Astrocyte of the cerebellum (primary cell): ENCODE data around the gene BBIP1.
"Not testable (repeated sequence)": the region's sequence is repeated elsewhere in the genome, so short reads cannot be mapped to it uniquely, and the experiment has no call there.

Experiments
- DNase-seq: peaks from one replicate; pipeline ENCODE4 v3.0.0-alpha.2; 2011; ENCODE audit warnings: low read depth
- H3K4me3 ChIP-seq: 2 replicates; pipeline ENCODE4 v1.5.1; 2011; ENCODE audit warnings: mild to moderate bottlenecking, low read depth, low read length, moderate library complexity
- in situ Hi-C: cut with HindIII; loops from 2 replicates; pipeline ENCODE4 v1.10.0; 2017; ENCODE audit warnings: low sequenced_read_pairs
- TF ChIP-seq, protein P1 (sequence below): IDR thresholded peaks from 2 replicates; pipeline ENCODE4 v1.5.1; 2012; ENCODE audit warnings: low read length, low read depth, moderate library complexity, mild to moderate bottlenecking; ENCODE audit errors: missing control alignments

The BBIP1 gene

DNA sequence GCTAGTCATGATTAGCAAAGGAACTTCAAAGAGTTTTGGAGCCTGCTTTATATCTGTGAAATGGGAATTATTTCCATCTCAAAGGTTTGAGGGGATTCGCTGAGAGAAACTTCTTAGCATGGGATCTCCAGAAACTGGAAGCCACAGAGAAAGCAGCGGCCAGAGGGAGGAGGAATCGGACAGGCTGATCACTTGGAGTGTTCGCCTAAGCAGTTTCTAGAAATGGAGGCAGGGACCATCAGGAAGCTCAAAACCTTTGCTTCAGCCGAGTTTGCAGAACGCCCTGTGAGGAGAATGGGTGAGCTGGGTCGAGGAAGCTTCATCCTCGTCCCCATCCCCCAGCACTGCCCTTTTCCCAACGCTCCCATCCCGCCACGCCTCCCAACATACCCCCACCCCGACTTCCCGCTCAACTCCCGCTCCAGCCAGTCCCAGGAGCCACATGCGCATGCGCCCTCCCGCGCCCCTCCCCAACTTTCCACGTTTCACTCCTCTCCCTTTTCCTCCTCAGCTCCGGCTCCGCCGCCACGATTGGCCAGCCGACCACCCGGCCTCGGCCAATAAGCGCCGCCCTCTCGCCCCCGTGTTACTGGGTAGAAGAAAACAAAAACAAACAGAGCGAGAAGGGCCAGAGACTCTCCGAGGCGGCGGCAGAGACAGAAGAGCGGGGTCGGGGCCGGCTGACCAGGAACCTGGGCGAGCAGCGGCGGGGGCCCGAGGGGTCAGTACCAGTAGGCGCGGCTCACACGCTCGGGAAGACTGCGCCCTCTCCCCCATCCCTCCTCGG lies 47.5 kb downstream of the BBIP1 start, which contains the start of gene PDCD4:
Gene PDCD4, plus strand, starts transcription at position 631 of the 787 bp plus-strand sequence. CDS start 4,100 bp downstream, outside the sequence.
- in situ Hi-C loops: loop anchor here (5.0 kb wide), 1 partner anchor 84 kb away; no protein-coding TSS in a partner anchor

GRCh38 chr10:110870823-110871297 lies 48.1 kb downstream of the BBIP1 start:
- DNase-seq: no peak
- H3K4me3 ChIP-seq: peak overlapping the region; percentile 86
- TF ChIP-seq, protein P1, sequence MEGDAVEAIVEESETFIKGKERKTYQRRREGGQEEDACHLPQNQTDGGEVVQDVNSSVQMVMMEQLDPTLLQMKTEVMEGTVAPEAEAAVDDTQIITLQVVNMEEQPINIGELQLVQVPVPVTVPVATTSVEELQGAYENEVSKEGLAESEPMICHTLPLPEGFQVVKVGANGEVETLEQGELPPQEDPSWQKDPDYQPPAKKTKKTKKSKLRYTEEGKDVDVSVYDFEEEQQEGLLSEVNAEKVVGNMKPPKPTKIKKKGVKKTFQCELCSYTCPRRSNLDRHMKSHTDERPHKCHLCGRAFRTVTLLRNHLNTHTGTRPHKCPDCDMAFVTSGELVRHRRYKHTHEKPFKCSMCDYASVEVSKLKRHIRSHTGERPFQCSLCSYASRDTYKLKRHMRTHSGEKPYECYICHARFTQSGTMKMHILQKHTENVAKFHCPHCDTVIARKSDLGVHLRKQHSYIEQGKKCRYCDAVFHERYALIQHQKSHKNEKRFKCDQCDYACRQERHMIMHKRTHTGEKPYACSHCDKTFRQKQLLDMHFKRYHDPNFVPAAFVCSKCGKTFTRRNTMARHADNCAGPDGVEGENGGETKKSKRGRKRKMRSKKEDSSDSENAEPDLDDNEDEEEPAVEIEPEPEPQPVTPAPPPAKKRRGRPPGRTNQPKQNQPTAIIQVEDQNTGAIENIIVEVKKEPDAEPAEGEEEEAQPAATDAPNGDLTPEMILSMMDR: no peak
- in situ Hi-C loops: loop anchor here (5.0 kb wide), 1 partner anchor 84 kb away; no protein-coding TSS in a partner anchor

More for the DNA sequence above, 47.5 kb downstream of the BBIP1 start, which contains the start of gene PDCD4:
- peak; percentile 95 for DNase-seq
- peak within 1 kb of the TSS; percentile 86 for H3K4me3 ChIP-seq
- TF ChIP-seq, protein P1: no peak

GRCh38 chr10:110868981-110869380 lies 50.0 kb downstream of the BBIP1 start:
- in situ Hi-C loops: no loop called here
- TF ChIP-seq, protein P1: no peak
- H3K4me3 ChIP-seq: no peak overlapping the region
- DNase-seq: no peak

GRCh38 chr10:110867807-110868465 lies 51.0 kb downstream of the BBIP1 start:
- no peak overlapping the region for H3K4me3 ChIP-seq

DNA sequence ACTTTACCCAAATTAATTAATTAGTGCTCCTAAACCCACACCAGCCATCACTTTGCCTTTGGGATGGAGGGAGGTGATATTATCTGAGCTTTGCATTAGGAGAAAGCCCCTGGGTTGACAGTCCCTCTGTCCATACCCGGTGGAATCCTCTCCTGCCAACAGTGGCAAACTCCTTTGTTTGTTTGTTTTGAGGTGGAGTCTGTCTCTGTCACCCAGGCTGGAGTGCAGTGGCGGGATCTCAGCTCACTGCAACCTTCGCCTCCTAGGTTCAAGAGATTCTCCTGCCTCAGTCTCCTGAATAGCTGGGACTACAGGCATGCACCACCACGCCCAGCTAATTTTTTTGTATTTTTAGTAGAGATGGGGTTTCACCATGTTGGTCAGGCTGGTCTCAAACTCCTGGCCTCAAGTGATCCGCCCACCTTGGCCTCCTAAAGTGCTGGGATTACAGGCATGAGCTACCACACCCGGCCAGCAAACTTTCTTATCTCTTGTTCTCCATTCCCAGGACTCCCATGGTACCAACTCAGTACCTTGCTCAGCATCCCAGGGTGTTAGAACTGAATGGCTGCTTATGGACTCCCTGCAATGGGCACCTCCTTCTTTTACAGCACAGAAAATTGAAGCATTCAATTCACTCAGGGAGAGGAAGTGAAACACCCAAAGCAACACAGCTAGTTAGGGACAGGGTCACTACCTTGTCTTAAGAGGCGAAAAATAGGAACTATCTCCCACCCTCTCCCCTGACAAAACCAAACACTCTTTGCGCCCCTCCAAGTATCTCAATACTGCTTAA lies 51.8 kb downstream of the BBIP1 start:
- H3K4me3 ChIP-seq, DNase-seq, in situ Hi-C loops: not testable (repeated sequence)

More at GRCh38 chr10:110867807-110868465, 51.0 kb downstream of the BBIP1 start:
- DNase-seq: no peak
- TF ChIP-seq, protein P1: no peak
- in situ Hi-C loops: no loop called here

DNA sequence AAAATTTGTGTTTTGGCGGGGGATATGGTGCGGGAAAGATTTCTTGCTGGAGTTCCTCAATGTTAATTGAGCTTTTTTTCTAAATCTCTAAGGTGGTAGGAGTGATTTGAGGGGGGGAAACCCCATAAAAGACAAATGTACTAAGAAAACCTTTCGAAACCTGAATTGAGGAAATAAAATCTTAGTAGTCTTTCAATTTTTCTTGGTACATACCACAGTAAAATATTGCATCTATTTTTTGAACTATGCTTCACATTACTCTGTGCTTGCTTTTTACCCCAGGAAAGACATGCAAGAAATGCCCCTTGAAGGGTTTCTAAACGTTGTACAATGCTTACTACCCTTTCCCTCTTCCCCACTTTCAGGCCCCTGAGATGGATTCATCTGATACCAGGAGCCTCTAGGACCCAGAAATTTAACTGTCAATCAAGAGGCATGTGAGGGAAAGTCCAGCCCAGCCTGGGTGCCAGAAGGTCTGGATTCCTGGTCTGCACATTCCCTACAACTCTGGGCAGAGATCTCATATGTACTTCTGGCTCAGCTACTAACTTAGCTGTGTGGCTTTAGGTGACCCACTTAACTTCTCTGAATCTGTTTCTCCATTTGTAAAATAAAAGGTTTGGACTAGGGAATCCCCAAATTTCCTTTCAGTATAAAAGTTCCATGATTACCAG lies 53.0 kb downstream of the BBIP1 start:
- DNase-seq: no peak
- H3K4me3 ChIP-seq: no peak overlapping the region
- in situ Hi-C loops: no loop called here
- TF ChIP-seq, protein P1: no peak
